Body of pancreas (tissue), 4 donors: Measurements from ENCODE around the gene DOCK4.

Experiments
- CTCF ChIP-seq, 7 experiments: fragments of 450-650 bp in 4 of 7; fragments of 200-600 bp in 3 of 7; sonication (generic) in 3 of 7; IDR thresholded peaks; one replicate each; pipeline ENCODE4 v1.5.1; 2016 to 2019; ENCODE audit warnings: antibody characterized with exemption in 7 of 7
- POLR2A ChIP-seq, 3 donors: fragments of 450-650 bp; IDR thresholded peaks; one replicate each; pipeline ENCODE4 v1.6.1; 2016; ENCODE audit warnings: antibody characterized with exemption in 3 of 3, mild to moderate bottlenecking in 2 of 3

- TF ChIP-seq CTCF (IDR thresholded peaks at IDR 0.05) (no peak), POLR2A (IDR thresholded peaks at IDR 0.05) (no peak)
These were observed 313.0 kb downstream of the DOCK4 start for GRCh38 chr7:111893190-111893589.
